Fibroblast of skin of right quadriceps (primary cell): ENCODE measurements around the gene CIC.
"Not testable (repeated sequence)": the region's sequence is repeated elsewhere in the genome, so short reads cannot be mapped to it uniquely, and the experiment has no call there.

Experiments
- DNase-seq: peaks from one replicate; pipeline ENCODE4 v3.0.0-alpha.2; 2013

Gene CIC

DNA sequence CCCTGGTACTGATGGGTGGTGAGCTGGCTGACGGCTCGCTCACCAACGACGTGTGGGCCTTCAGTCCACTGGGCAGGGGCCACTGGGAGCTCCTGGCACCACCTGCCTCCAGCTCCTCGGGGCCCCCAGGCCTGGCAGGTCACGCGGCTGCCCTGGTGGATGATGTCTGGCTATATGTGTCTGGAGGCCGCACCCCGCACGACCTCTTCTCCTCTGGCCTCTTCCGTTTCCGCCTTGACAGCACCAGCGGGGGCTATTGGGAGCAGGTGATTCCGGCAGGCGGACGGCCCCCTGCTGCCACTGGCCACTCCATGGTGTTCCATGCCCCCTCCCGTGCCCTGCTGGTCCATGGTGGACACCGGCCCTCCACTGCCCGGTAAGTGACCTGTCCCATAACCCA, 66.9 kb downstream of the CIC start:
- no peak for DNase-seq

DNA sequence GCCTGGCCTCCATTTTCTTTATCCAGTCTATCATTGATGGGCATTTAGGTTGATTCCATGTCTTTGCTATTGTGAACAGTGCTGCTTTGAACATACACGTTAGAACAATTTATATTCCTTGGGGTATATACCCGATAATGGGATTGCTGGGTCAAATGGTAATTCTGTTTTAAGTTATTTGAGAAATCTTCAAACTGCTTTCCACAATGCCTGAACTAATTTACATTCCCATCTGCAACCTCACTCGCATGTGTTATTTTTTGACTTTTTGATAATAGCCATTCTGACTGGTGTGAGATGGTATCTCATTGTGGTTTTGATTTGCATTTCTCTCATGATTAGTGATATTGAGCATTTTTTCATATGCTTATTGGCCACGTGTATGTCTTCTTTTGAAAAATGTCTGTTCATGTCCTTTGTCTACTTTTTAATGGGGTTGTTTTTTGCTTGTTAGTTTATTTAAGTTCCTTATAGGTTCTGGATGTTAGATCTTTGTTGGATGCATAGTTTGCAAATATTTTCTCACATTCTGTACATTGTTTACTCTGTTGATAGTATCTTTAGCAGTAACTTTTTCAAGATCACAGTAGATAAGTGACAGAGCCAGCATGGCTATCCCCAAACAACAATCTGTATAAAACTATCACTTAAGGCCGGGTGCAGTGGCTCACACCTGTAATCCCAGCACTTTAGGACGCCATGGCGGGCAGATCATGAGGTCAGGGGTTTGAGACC, 70.2 kb downstream of the CIC start:
- DNase-seq, result not testable (repeated sequence)

GRCh38 chr19:42339922-42340321, 70.9 kb downstream of the CIC start:
- DNase-seq, result not testable (repeated sequence)

- DNase-seq, result no peak
Observed at GRCh38 chr19:42343344-42344110, 74.5 kb downstream of the CIC start.

- DNase-seq, result no peak
Observed at GRCh38 chr19:42344336-42344893, 75.4 kb downstream of the CIC start.
